ENCODE measurements around the gene STXBP6. TPM values are rescaled to one million over a fixed set of nuclear protein-coding genes. Genes with fewer than 3 reads are reported as not detected.
A peak's percentile ranks its signal among the peaks of the same experiment; 100 is the strongest.

The STXBP6 gene
- total and polyA plus RNA-seq, 2 of the 13 experiments (the other 11 are each of a cell fraction or from before 2014, with no cell fraction given), result 35.3 to 42.8 TPM

DNA sequence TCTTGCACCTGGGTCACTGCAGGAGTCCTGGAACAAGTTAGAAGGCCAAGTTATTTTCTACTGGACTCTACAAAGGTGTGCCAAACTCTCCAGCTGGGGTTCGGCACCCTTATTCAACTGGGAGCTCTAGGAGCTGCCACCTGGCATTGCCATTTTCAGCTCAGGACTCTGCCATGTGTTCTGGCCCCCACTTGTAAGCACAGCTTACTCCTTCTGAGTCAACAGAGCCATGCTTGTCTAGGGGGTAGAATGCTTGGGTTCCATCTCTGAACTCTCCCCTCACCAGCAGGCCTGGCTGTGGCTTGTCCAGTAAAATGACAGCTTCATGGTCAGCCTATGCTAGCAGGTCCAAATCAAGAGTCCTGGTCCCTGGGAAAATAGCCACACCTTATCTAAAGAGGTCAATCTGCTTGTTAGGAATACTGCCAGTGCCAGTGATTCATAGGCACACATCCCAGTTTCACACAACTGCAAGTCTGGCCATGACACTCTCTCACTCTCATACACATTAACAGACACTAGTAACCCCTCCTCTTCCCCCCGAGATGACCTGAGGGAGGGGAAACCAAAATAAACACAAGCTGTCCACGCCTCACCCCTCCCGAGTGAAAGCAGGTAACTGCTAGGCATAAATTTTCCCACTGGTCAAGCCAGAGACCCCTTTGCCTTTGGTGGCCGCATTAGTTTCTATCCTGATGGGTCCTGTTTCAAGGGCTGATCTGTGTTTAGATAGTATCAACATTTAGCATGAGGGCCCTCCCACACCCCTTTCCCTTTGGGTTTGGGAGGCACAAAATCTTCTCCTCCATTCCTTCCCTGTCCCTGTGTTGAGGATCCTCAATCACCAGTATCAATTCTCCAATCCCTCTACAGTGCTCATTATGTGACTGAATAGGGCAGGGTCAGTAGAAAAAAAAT is 233.7 kb downstream of the STXBP6 start (continued):
- peak; percentile 25; the same call in 1 of the 2 replicates for TF ChIP-seq ZNF235 (CRISPR knock-in tag; IDR thresholded peaks at IDR 0.05; ENCODE audit: borderline replicate concordance)
- TF ChIP-seq, protein P1, sequence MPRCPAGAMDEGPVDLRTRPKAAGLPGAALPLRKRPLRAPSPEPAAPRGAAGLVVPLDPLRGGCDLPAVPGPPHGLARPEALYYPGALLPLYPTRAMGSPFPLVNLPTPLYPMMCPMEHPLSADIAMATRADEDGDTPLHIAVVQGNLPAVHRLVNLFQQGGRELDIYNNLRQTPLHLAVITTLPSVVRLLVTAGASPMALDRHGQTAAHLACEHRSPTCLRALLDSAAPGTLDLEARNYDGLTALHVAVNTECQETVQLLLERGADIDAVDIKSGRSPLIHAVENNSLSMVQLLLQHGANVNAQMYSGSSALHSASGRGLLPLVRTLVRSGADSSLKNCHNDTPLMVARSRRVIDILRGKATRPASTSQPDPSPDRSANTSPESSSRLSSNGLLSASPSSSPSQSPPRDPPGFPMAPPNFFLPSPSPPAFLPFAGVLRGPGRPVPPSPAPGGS (CRISPR knock-in tag; IDR thresholded peaks at IDR 0.05), result peak; percentile 48; the same call in 1 of the 2 replicates
- TF ChIP-seq, protein P2, sequence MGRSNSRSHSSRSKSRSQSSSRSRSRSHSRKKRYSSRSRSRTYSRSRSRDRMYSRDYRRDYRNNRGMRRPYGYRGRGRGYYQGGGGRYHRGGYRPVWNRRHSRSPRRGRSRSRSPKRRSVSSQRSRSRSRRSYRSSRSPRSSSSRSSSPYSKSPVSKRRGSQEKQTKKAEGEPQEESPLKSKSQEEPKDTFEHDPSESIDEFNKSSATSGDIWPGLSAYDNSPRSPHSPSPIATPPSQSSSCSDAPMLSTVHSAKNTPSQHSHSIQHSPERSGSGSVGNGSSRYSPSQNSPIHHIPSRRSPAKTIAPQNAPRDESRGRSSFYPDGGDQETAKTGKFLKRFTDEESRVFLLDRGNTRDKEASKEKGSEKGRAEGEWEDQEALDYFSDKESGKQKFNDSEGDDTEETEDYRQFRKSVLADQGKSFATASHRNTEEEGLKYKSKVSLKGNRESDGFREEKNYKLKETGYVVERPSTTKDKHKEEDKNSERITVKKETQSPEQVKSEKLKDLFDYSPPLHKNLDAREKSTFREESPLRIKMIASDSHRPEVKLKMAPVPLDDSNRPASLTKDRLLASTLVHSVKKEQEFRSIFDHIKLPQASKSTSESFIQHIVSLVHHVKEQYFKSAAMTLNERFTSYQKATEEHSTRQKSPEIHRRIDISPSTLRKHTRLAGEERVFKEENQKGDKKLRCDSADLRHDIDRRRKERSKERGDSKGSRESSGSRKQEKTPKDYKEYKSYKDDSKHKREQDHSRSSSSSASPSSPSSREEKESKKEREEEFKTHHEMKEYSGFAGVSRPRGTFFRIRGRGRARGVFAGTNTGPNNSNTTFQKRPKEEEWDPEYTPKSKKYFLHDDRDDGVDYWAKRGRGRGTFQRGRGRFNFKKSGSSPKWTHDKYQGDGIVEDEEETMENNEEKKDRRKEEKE (IDR thresholded peaks at IDR 0.05), result no peak
- peak; percentile 77; the same call in 1 of the 2 replicates for TF ChIP-seq MAZ (IDR thresholded peaks at IDR 0.05; ENCODE audit: borderline replicate concordance, low read depth, low read length)
- TF ChIP-seq MAZ (CRISPR knock-in tag; IDR thresholded peaks at IDR 0.05; ENCODE audit: low read depth), result peak; percentile 62; the same call in 1 of the 2 replicates
- TF ChIP-seq, protein P3, sequence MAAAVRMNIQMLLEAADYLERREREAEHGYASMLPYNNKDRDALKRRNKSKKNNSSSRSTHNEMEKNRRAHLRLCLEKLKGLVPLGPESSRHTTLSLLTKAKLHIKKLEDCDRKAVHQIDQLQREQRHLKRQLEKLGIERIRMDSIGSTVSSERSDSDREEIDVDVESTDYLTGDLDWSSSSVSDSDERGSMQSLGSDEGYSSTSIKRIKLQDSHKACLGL (CRISPR knock-in tag; IDR thresholded peaks at IDR 0.05), result no peak
- no peak for TF ChIP-seq AGO2 (optimal IDR thresholded peaks at IDR 0.05; ENCODE audit: low read depth, low read length)
- TF ChIP-seq, protein P4, sequence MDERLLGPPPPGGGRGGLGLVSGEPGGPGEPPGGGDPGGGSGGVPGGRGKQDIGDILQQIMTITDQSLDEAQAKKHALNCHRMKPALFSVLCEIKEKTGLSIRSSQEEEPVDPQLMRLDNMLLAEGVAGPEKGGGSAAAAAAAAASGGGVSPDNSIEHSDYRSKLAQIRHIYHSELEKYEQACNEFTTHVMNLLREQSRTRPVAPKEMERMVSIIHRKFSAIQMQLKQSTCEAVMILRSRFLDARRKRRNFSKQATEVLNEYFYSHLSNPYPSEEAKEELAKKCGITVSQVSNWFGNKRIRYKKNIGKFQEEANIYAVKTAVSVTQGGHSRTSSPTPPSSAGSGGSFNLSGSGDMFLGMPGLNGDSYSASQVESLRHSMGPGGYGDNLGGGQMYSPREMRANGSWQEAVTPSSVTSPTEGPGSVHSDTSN (CRISPR knock-in tag; IDR thresholded peaks at IDR 0.05), result no peak
- no peak for TF ChIP-seq CBX2 (IDR thresholded peaks at IDR 0.05; ENCODE audit: low read depth, low read length)
- 0 out of 2 replicates have a peak, but pooled peaks have one; percentile 40 for TF ChIP-seq CBX2 (CRISPR knock-in tag; IDR thresholded peaks at IDR 0.05; ENCODE audit: low read depth)
- TF ChIP-seq, protein P5, sequence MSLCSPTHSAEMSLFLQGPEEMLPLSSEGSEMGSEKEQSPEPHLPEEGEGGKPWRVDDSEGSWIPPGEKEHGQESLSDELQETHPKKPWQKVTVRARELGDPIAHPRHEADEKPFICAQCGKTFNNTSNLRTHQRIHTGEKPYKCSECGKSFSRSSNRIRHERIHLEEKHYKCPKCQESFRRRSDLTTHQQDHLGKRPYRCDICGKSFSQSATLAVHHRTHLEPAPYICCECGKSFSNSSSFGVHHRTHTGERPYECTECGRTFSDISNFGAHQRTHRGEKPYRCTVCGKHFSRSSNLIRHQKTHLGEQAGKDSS (CRISPR knock-in tag; IDR thresholded peaks at IDR 0.05; ENCODE audit: borderline replicate concordance, low read depth), result peak; percentile 82
- peak; percentile 34; the same call in 1 of the 2 replicates for TF ChIP-seq DPF2 (CRISPR knock-in tag; IDR thresholded peaks at IDR 0.05; ENCODE audit: borderline replicate concordance, low read depth)
- TF ChIP-seq MBNL3 (CRISPR knock-in tag; conservative IDR thresholded peaks at IDR 0.05), result no peak
- no peak for TF ChIP-seq FOXA1 (IDR thresholded peaks at IDR 0.05)
- peak; percentile 84 for TF ChIP-seq FOXA1 (CRISPR knock-in tag; IDR thresholded peaks at IDR 0.05)
- TF ChIP-seq SALL2 (CRISPR knock-in tag; IDR thresholded peaks at IDR 0.05), result peak; percentile 40; the same call in 1 of the 2 replicates
- TF ChIP-seq, protein P6, sequence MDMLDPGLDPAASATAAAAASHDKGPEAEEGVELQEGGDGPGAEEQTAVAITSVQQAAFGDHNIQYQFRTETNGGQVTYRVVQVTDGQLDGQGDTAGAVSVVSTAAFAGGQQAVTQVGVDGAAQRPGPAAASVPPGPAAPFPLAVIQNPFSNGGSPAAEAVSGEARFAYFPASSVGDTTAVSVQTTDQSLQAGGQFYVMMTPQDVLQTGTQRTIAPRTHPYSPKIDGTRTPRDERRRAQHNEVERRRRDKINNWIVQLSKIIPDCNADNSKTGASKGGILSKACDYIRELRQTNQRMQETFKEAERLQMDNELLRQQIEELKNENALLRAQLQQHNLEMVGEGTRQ (IDR thresholded peaks at IDR 0.05; ENCODE audit: low read depth, low read length), result no peak
- TF ChIP-seq, protein P6 (CRISPR knock-in tag; IDR thresholded peaks at IDR 0.05; ENCODE audit: borderline replicate concordance), result no peak
- 0 out of 2 replicates have a peak, but pooled peaks have one; percentile 58 for TF ChIP-seq ZNF619 (CRISPR knock-in tag; IDR thresholded peaks at IDR 0.05)

Data from HepG2 (cell line).